GM12878 (cell line): ENCODE results near the gene GOSR2. TPM values are rescaled to one million over a fixed set of nuclear protein-coding genes. Genes with fewer than 3 reads are reported as not detected.

Source experiments
- ATAC-seq: fragments of 200-7000 bp; cut with Tn5 transposase; 3 replicates; pipeline ENCODE4 v1.9.1; 2020; ENCODE audit warnings: mild to moderate bottlenecking, moderate library complexity
- BruUV-seq: library from RNA; stranded (reverse); fragments of 400-500 nt; replicated peaks from 2 replicates; lab custom pipeline; 2021; lab: Mats Ljungman, UMichigan
- CTCF ChIA-PET: fragments of 300-600 bp; sonication (Branson Sonifier 250); formaldehyde crosslinking; extraction: SDS; loops from one replicate; lab custom pipeline; 2021; ENCODE audit warnings: inconsistent platforms; lab: Yijun Ruan, JAX
- POLR2A ChIA-PET: fragments of 350-600 bp; formaldehyde crosslinking; extraction: SDS; loops from one replicate; lab custom pipeline; 2021; ENCODE audit warnings: inconsistent platforms; lab: Charles Lee
- RAD21 ChIA-PET: fragments of 300-600 bp; sonication (Branson Sonifier 250); formaldehyde crosslinking; loops from one replicate; lab custom pipeline; 2023; ENCODE audit warnings: antibody characterized with exemption; ENCODE audit not compliant: unreplicated experiment; lab: Charles Lee
- SMC1A ChIA-PET: fragments of 300-600 bp; sonication (Branson Sonifier 250); formaldehyde crosslinking; loops from one replicate; lab custom pipeline; 2023; ENCODE audit not compliant: unreplicated experiment, uncharacterized antibody; lab: Charles Lee
- DNase-seq: peaks from one replicate; pipeline ENCODE4 v3.0.0-alpha.2; 2011; ENCODE audit warnings: low read depth, low spot score
- FAIRE-seq: peaks from 3 replicates; lab custom pipeline; 2011; peaks lifted over from hg19 to GRCh38; lab: Jason Lieb, UNC
- H2AFZ ChIP-seq: 2 replicates; pipeline ENCODE4 v1.6.0; 2011; ENCODE audit warnings: low read depth, low read length, control low read depth; ENCODE audit not compliant: control insufficient read depth
- H3K27ac ChIP-seq: 2 replicates; pipeline ENCODE4 v1.5.1; 2011; ENCODE audit warnings: control low read depth; ENCODE audit not compliant: control insufficient read depth, insufficient read depth
- H3K27me3 ChIP-seq, 2 experiments: replicated peaks in 1 of 2; 2 replicates each; pipeline versions ENCODE4 v1.6.0 to v1.6.1; 2011; ENCODE audit warnings: low read length in 1 of 2; ENCODE audit not compliant: control insufficient read depth in 2 of 2, insufficient read depth in 2 of 2
- H3K36me3 ChIP-seq, 2 experiments: 2 replicates each; pipeline ENCODE4 v1.5.1; 2011; ENCODE audit warnings: low read length in 1 of 2; ENCODE audit not compliant: control insufficient read depth in 2 of 2, insufficient read depth in 2 of 2
- H3K4me1 ChIP-seq: 2 replicates; pipeline ENCODE4 v1.6.1; 2011; ENCODE audit warnings: mild to moderate bottlenecking, low read length, moderate library complexity, mixed read lengths; ENCODE audit not compliant: control insufficient read depth, insufficient read depth
- H3K4me2 ChIP-seq: 2 replicates; pipeline ENCODE4 v1.6.0; 2011; ENCODE audit warnings: control low read depth; ENCODE audit not compliant: control insufficient read depth, insufficient read depth
- H3K4me3 ChIP-seq: fragments of 200-600 bp; sonication (generic); 2 replicates; pipeline ENCODE4 v1.5.1; 2016
- H3K79me2 ChIP-seq: 2 replicates; pipeline ENCODE4 v1.6.0; 2011; ENCODE audit warnings: low read length; ENCODE audit not compliant: control insufficient read depth, insufficient read depth
- H3K9ac ChIP-seq: 2 replicates; pipeline ENCODE4 v1.8.0; 2011; ENCODE audit warnings: low read length, control low read depth, mixed read lengths; ENCODE audit not compliant: control insufficient read depth, insufficient read depth
- H3K9me3 ChIP-seq: replicated peaks from 3 replicates; pipeline ENCODE4 v1.5.1; 2011; ENCODE audit warnings: mild to moderate bottlenecking, low read length; ENCODE audit not compliant: control insufficient read depth, insufficient read depth
- H4K20me1 ChIP-seq: 2 replicates; pipeline ENCODE4 v1.6.0; 2011; ENCODE audit not compliant: control insufficient read depth, insufficient read depth
- BCLAF1 ChIP-seq: fragments of 450-650 bp; IDR thresholded peaks from 2 replicates; pipeline ENCODE4 v1.6.1; 2017; ENCODE audit warnings: antibody characterized with exemption, mild to moderate bottlenecking, moderate library complexity
- EP300 ChIP-seq, 2 experiments: fragments of 150-350 bp in 1 of 2; IDR thresholded peaks; 2 replicates each; pipeline ENCODE4 v1.6.1; 2011 to 2012; ENCODE audit warnings: low read depth in 2 of 2, low read length in 2 of 2, borderline replicate concordance in 1 of 2, improper control_type of control experiment in 1 of 2, inconsistent platforms in 1 of 2; ENCODE audit not compliant: control insufficient read depth in 1 of 2
- GATAD2B ChIP-seq: fragments of 450-650 bp; conservative IDR thresholded peaks from 2 replicates; pipeline ENCODE4 v1.6.1; 2017; ENCODE audit warnings: low read depth, mild to moderate bottlenecking, moderate library complexity
- IRF4 ChIP-seq: IDR thresholded peaks from 2 replicates; pipeline ENCODE4 v1.6.1; 2011; ENCODE audit warnings: low read depth, low read length
- RFX5 ChIP-seq: IDR thresholded peaks from 2 replicates; pipeline ENCODE4 v1.6.1; 2011; ENCODE audit warnings: low read depth, low read length, improper control_type of control experiment
- SMC3 ChIP-seq: IDR thresholded peaks from 2 replicates; pipeline ENCODE4 v1.6.1; 2011; ENCODE audit warnings: low read length, improper control_type of control experiment, borderline replicate concordance
- WGBS: methylation state at CpG from one replicate; pipeline ENCODE4 v1.1.6; 2016; ENCODE audit warnings: low lambda C conversion rate; ENCODE audit not compliant: insufficient replicate concordance, insufficient coverage; ENCODE audit errors: missing lambda C conversion rate; 5-methylcytosine and 5-hydroxymethylcytosine counted together
- in situ Hi-C: fragments of 300-500 bp; cut with MboI; formaldehyde crosslinking; loops from 9 replicates; pipeline ENCODE4 v1.14.3; 2018; ENCODE audit warnings: mixed read lengths
- intact Hi-C: fragments of 100-400 bp; cut with micrococcal nuclease; formaldehyde crosslinking; loops from one replicate; pipeline ENCODE4 v1.14.2; 2022; ENCODE audit not compliant: unreplicated experiment
- polyA plus RNA-seq, 11 experiments: library from polyadenylated mRNA; depleted of rRNA in 4 of 11; unstranded in 6 of 11; stranded (reverse) in 5 of 11; fragments of >200 nt; fragmentation: Nextera tagmentation in 4 of 11; fragmentation: Illumina TruSeq in 1 of 11; extraction: Ambion mirVana in 4 of 11; extraction: Trizol in 1 of 11; gene quantifications; 1 replicate in 1 of 11; 2 replicates in 10 of 11; pipeline versions ENCODE4 v1.2.1 to v1.2.3, GENCODE V29; 2011 to 2016; ENCODE audit warnings: inconsistent platforms in 2 of 11, missing spikeins in 2 of 11, low read depth in 1 of 11
- total RNA-seq, 4 experiments: library from RNA; depleted of rRNA in 3 of 4; stranded (reverse); fragments of >200 nt in 3 of 4; fragmentation: Illumina TruSeq in 1 of 4; extraction: Trizol in 1 of 4; gene quantifications; 2 replicates each; pipeline versions ENCODE4 v1.2.1 to v1.2.3, GENCODE V29; 2013 to 2021

The GOSR2 gene
- total and polyA plus RNA-seq, 10 of the 15 experiments (the other 5 are each of a cell fraction or from before 2014, with no cell fraction given) = 30.1 to 64.5 (median 47.0) TPM

- no peak for DNase-seq
- Histone ChIP-seq H3K9ac (no peak overlapping the region), H3K4me1 (no peaks in the 10 kb centered on the region), H3K79me2 (no peaks in the 10 kb centered on the region), H4K20me1 (no peaks in the 10 kb centered on the region), H3K9me3 (no peaks in the 10 kb centered on the region), H3K4me3 (no peak overlapping the region), H3K36me3 (no peaks in the 10 kb centered on the region), H3K27ac (no peak overlapping the region), H3K4me2 (no peak overlapping the region), H2AFZ (no peak overlapping the region), H3K27me3 (no peaks in the 10 kb centered on the region)
- ChIA-PET SMC1A (no interaction called here), CTCF (no interaction called here), RAD21 (no interaction called here), POLR2A (interaction anchor here (0.6 kb wide), 1 partner anchor 860 kb away, joined by 3 read pairs; no protein-coding TSS in a partner anchor)
- intact Hi-C loops = loop anchor here (10.0 kb wide), 1 partner anchor 53 kb away; no protein-coding TSS in a partner anchor
- FAIRE-seq = no peak
- TF ChIP-seq IRF4 = no peak
- TF ChIP-seq GATAD2B = no peak
- TF ChIP-seq BCLAF1 = no peak
- TF ChIP-seq EP300 (IDR thresholded peaks at IDR 0.05; ENCODE audit: borderline replicate concordance in 1 of 2, control insufficient read depth in 1 of 2, low read depth in 2 of 2, low read length in 2 of 2) = no peak
- TF ChIP-seq RFX5 = no peak
- no peak for TF ChIP-seq SMC3
- in situ Hi-C loops = no loop called here
- WGBS = 1% methylated on average over 6 of the region's 6 CpGs
- no peak for ATAC-seq
- BruUV-seq = no TSS peak
Measured at GRCh38 chr17:46878055-46878454, 44.9 kb upstream of the GOSR2 start.
